PFSK-1 (cell line): ENCODE measurements around the gene WDR72.

Source experiments
- FOXP2 ChIP-seq: optimal IDR thresholded peaks from 2 replicates; pipeline ENCODE3; 2011; ENCODE audit warnings: borderline replicate concordance, control low read depth, inconsistent platforms; ENCODE audit not compliant: insufficient read depth; ENCODE audit errors: extremely low read length, extremely low read depth
- POLR2AphosphoS5 ChIP-seq: IDR thresholded peaks from 2 replicates; pipeline ENCODE4 v1.6.1; 2012; ENCODE audit warnings: low read depth, mild to moderate bottlenecking, control low read depth, low read length, moderate library complexity
- SIN3A ChIP-seq: IDR thresholded peaks from 2 replicates; pipeline ENCODE4 v1.6.1; 2012; ENCODE audit warnings: mild to moderate bottlenecking, low read length, moderate library complexity, borderline replicate concordance; ENCODE audit not compliant: insufficient read depth
- TAF1 ChIP-seq: IDR thresholded peaks from 2 replicates; pipeline ENCODE4 v1.6.1; 2012; ENCODE audit warnings: low read length, control low read depth, borderline replicate concordance; ENCODE audit not compliant: insufficient read depth
- TF ChIP-seq, protein P1 (sequence below), 2 experiments: IDR thresholded peaks; 2 replicates each; pipeline versions ENCODE4 v1.6.1 to v1.8.0; 2011 to 2012; ENCODE audit warnings: low read depth in 2 of 2, low read length in 2 of 2, control low read depth in 1 of 2, inconsistent platforms in 1 of 2, mild to moderate bottlenecking in 1 of 2, moderate library complexity in 1 of 2; ENCODE audit not compliant: insufficient read depth in 1 of 2

The WDR72 gene

GRCh38 chr15:53634517-53635106 lies 124.9 kb downstream of the WDR72 start:
- TF ChIP-seq TAF1 (no peak), POLR2AphosphoS5 (no peak), FOXP2 (no peak), SIN3A (no peak)
- TF ChIP-seq, protein P1, sequence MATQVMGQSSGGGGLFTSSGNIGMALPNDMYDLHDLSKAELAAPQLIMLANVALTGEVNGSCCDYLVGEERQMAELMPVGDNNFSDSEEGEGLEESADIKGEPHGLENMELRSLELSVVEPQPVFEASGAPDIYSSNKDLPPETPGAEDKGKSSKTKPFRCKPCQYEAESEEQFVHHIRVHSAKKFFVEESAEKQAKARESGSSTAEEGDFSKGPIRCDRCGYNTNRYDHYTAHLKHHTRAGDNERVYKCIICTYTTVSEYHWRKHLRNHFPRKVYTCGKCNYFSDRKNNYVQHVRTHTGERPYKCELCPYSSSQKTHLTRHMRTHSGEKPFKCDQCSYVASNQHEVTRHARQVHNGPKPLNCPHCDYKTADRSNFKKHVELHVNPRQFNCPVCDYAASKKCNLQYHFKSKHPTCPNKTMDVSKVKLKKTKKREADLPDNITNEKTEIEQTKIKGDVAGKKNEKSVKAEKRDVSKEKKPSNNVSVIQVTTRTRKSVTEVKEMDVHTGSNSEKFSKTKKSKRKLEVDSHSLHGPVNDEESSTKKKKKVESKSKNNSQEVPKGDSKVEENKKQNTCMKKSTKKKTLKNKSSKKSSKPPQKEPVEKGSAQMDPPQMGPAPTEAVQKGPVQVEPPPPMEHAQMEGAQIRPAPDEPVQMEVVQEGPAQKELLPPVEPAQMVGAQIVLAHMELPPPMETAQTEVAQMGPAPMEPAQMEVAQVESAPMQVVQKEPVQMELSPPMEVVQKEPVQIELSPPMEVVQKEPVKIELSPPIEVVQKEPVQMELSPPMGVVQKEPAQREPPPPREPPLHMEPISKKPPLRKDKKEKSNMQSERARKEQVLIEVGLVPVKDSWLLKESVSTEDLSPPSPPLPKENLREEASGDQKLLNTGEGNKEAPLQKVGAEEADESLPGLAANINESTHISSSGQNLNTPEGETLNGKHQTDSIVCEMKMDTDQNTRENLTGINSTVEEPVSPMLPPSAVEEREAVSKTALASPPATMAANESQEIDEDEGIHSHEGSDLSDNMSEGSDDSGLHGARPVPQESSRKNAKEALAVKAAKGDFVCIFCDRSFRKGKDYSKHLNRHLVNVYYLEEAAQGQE (IDR thresholded peaks at IDR 0.05; ENCODE audit: insufficient read depth in 1 of 2, low read depth in 2 of 2, low read length in 2 of 2), result no peak

DNA sequence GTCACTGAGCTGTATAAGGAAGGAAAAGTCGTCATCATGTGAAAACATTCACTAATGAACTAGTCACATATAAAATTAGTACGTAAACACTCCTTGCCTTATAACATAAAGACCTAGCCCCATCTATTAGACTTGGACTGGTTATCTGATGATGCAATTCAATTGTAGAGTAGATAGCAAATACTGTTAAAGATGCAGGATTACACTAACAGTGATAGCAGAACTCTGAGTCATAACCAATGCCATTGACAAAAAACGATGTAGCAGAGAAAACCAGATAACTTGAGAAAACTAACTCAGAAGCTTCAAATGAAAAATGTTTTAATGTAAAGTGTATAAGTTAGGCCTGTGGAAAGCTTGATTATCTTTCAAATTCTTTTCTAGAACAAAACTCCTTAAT lies 132.2 kb downstream of the WDR72 start:
- TF ChIP-seq, protein P1 (IDR thresholded peaks at IDR 0.05; ENCODE audit: insufficient read depth in 1 of 2, low read depth in 2 of 2, low read length in 2 of 2), result no peak
- no peak for TF ChIP-seq POLR2AphosphoS5
- no peak for TF ChIP-seq TAF1
- no peak for TF ChIP-seq FOXP2
- TF ChIP-seq SIN3A, result no peak

GRCh38 chr15:53625962-53626845 lies 133.3 kb downstream of the WDR72 start:
- TF ChIP-seq, protein P1 (IDR thresholded peaks at IDR 0.05; ENCODE audit: insufficient read depth in 1 of 2, low read depth in 2 of 2, low read length in 2 of 2), result no peak
- no peak for TF ChIP-seq SIN3A
- no peak for TF ChIP-seq FOXP2
- no peak for TF ChIP-seq TAF1
- TF ChIP-seq POLR2AphosphoS5, result no peak

- TF ChIP-seq FOXP2, result no peak
- TF ChIP-seq POLR2AphosphoS5, result no peak
- no peak for TF ChIP-seq TAF1
- TF ChIP-seq, protein P1 (IDR thresholded peaks at IDR 0.05; ENCODE audit: insufficient read depth in 1 of 2, low read depth in 2 of 2, low read length in 2 of 2), result no peak
- TF ChIP-seq SIN3A, result no peak
Observed at GRCh38 chr15:53625260-53625659, 134.2 kb downstream of the WDR72 start.
